Lung (tissue), 12 donors: ENCODE results near the gene KRTAP10-4. TPM values are rescaled to one million over a fixed set of nuclear protein-coding genes. Genes with fewer than 3 reads are reported as not detected.

Source experiments
- ATAC-seq: fragments of 200-7000 bp; cut with Tn5 transposase; one replicate; pipeline ENCODE4 v1.9.1; 2020; ENCODE audit warnings: moderate number of reproducible peaks; ENCODE audit not compliant: insufficient read depth, low FRiP score
- DNase-seq, 3 donors: peaks; one replicate each; pipeline ENCODE4 v3.0.0-alpha.2; 2013 to 2017
- H3K27ac ChIP-seq, 2 donors: one replicate each; pipeline ENCODE4 v1.5.1; 2013; ENCODE audit warnings: mild to moderate bottlenecking in 2 of 2, moderate library complexity in 2 of 2, control low read depth in 1 of 2, inconsistent platforms in 1 of 2, low read depth in 1 of 2, low read length in 1 of 2
- H3K27me3 ChIP-seq, 3 donors: one replicate each; pipeline ENCODE4 v1.5.1; 2013; ENCODE audit warnings: low read length in 2 of 3; ENCODE audit not compliant: control insufficient read depth in 3 of 3, insufficient read depth in 3 of 3
- H3K36me3 ChIP-seq, 4 donors: one replicate each; pipeline ENCODE4 v1.5.1; 2013; ENCODE audit warnings: low read length in 4 of 4, mild to moderate bottlenecking in 1 of 4, moderate library complexity in 1 of 4; ENCODE audit not compliant: control insufficient read depth in 4 of 4, insufficient read depth in 4 of 4
- H3K4me1 ChIP-seq, 5 donors: one replicate each; pipeline ENCODE4 v1.5.1; 2013; ENCODE audit warnings: low read length in 5 of 5, mild to moderate bottlenecking in 2 of 5, moderate library complexity in 1 of 5; ENCODE audit not compliant: control insufficient read depth in 5 of 5, insufficient read depth in 5 of 5
- H3K4me3 ChIP-seq: one replicate; pipeline ENCODE4 v1.5.1; 2013; ENCODE audit warnings: mild to moderate bottlenecking, control low read depth, moderate library complexity
- H3K9ac ChIP-seq, 2 donors: one replicate each; pipeline ENCODE4 v1.5.1; 2013; ENCODE audit warnings: low read length in 2 of 2, control low read depth in 1 of 2; ENCODE audit not compliant: insufficient read depth in 1 of 2
- H3K9me3 ChIP-seq, 4 donors: one replicate each; pipeline ENCODE4 v1.5.1; 2013; ENCODE audit warnings: low read length in 3 of 4, mild to moderate bottlenecking in 1 of 4, moderate library complexity in 1 of 4; ENCODE audit not compliant: control insufficient read depth in 4 of 4, insufficient read depth in 3 of 4
- WGBS, 2 donors: extraction: QIAGEN DNeasy Blood & Tissue Kit; methylation state at CpG; one replicate each; pipeline ENCODE4 v1.1.7; 2013; 5-methylcytosine and 5-hydroxymethylcytosine counted together
- polyA plus RNA-seq, 2 donors: library from polyadenylated mRNA; stranded (reverse); fragments of 200-250 nt; gene quantifications; one replicate each; pipeline ENCODE4 v1.2.1, GENCODE V29; 2013
- total RNA-seq, 2 donors: library from RNA; depleted of rRNA in 1 of 2; stranded (reverse); fragments of >200 nt in 1 of 2; gene quantifications; one replicate each; pipeline ENCODE4 v1.2.1, GENCODE V29; 2014 to 2021
- TF ChIP-seq, protein P1 (sequence below): IDR thresholded peaks from 2 replicates; pipeline ENCODE4 v1.5.1; 2012; ENCODE audit warnings: mild to moderate bottlenecking; ENCODE audit errors: control extremely low read depth, extremely low read depth
- donor health status: control.
- donor health status: control.
- donor health status: Bipolar disorder and iron deficiency.
- donor health status: healthy.
- donor health status: DM: yes; HTN: yes; CAD: no.

Gene KRTAP10-4
- total and polyA plus RNA-seq, 4 donors = not detected

GRCh38 chr21:44530221-44530902 lies 43.2 kb upstream of the KRTAP10-4 start:
- 83 to 92% methylated on average over 7 of the region's 7 CpGs for WGBS, 2 donors

DNA sequence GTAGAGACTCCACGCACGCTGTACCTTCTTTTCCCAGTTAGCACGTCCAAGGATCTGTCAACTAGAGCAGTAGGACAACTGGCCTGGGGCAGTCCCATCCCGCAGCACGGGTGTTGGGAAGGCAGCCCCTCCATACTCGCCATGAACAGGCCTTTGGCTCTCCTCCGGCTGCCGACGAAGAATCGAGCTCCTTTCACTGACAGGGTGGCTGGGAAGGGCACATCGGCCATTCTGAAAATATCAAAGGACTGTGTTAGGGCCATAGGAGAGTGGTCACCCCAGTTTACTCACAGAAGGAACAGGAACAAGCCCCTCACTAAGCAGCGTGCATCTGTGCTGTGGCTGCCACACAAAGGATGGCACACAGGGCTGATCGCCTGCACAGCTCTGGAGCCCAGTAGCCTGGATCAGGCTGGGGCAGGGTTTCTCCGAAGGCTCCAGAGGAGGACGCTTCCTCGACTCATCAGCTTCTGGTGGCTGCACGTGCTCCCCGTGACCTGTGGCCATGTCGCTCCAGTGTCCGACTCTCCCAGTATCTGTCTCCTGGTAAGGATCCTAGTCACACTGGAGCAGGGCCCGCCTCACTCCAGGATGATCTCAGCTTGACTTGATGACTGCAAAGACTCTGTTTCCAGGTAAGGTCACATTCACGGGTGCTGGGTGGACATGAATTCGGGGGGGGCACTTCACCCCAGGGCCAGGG lies 42.5 kb upstream of the KRTAP10-4 start:
- 88 to 91% methylated on average over 23 of the region's 23 CpGs for WGBS, 2 donors
- H3K4me1 ChIP-seq = no peaks in the 10 kb centered on the region
- DNase-seq (peak in 1 of 3 donors; percentile 2), ATAC-seq (no peak)
- no peak overlapping the region for H3K4me3 ChIP-seq
- no peaks in the 10 kb centered on the region for H3K27me3 ChIP-seq
- H3K9me3 ChIP-seq = peaks cover 0 to 4% (median 0%) of the 10 kb centered on the region in 4 donors
- TF ChIP-seq, protein P1, sequence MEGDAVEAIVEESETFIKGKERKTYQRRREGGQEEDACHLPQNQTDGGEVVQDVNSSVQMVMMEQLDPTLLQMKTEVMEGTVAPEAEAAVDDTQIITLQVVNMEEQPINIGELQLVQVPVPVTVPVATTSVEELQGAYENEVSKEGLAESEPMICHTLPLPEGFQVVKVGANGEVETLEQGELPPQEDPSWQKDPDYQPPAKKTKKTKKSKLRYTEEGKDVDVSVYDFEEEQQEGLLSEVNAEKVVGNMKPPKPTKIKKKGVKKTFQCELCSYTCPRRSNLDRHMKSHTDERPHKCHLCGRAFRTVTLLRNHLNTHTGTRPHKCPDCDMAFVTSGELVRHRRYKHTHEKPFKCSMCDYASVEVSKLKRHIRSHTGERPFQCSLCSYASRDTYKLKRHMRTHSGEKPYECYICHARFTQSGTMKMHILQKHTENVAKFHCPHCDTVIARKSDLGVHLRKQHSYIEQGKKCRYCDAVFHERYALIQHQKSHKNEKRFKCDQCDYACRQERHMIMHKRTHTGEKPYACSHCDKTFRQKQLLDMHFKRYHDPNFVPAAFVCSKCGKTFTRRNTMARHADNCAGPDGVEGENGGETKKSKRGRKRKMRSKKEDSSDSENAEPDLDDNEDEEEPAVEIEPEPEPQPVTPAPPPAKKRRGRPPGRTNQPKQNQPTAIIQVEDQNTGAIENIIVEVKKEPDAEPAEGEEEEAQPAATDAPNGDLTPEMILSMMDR = no peak
- no peaks in the 10 kb centered on the region for H3K36me3 ChIP-seq
- no peak overlapping the region for H3K9ac ChIP-seq
- H3K27ac ChIP-seq = no peak overlapping the region

More at GRCh38 chr21:44530221-44530902, 43.2 kb upstream of the KRTAP10-4 start:
- TF ChIP-seq, protein P1 = no peak
- Histone ChIP-seq H3K9ac (no peak overlapping the region), H3K4me3 (no peak overlapping the region), H3K36me3 (no peaks in the 10 kb centered on the region), H3K4me1 (no peaks in the 10 kb centered on the region), H3K27me3 (no peaks in the 10 kb centered on the region), H3K27ac (no peak overlapping the region), H3K9me3 (peaks cover 0 to 4% (median 0%) of the 10 kb centered on the region in 4 donors)
- peak in 1 of 3 donors; percentile 2 for DNase-seq
- ATAC-seq = no peak

GRCh38 chr21:44531606-44532564 lies 41.6 kb upstream of the KRTAP10-4 start:
- TF ChIP-seq, protein P1 = no peak
- WGBS, 2 donors = 83 to 89% methylated on average over 30 of the region's 30 CpGs
- Histone ChIP-seq H3K27ac (no peak overlapping the region), H3K9me3 (peaks cover 0 to 4% (median 0%) of the 10 kb centered on the region in 4 donors), H3K4me1 (no peaks in the 10 kb centered on the region), H3K27me3 (no peaks in the 10 kb centered on the region), H3K9ac (no peak overlapping the region), H3K4me3 (no peak overlapping the region), H3K36me3 (no peaks in the 10 kb centered on the region)
- ATAC-seq = no peak
- DNase-seq = no peak
